HEK293T (cell line): ENCODE data around the gene COL6A3.

Source experiments
- CTCF ChIA-PET: fragments of 350-600 bp; formaldehyde crosslinking; extraction: SDS; loops from one replicate; lab custom pipeline; 2021; ENCODE audit warnings: antibody characterized with exemption, inconsistent platforms; lab: Yijun Ruan, JAX
- POLR2A ChIA-PET: fragments of 350-600 bp; formaldehyde crosslinking; extraction: SDS; loops from one replicate; lab custom pipeline; 2020; ENCODE audit warnings: antibody characterized with exemption, inconsistent platforms; lab: Yijun Ruan, JAX
- DNase-seq: peaks from one replicate; pipeline ENCODE4 v3.0.0; 2012; ENCODE audit warnings: mixed read lengths; ENCODE audit errors: extremely low spot score
- ARNT ChIP-seq: fragments of 450-650 bp; IDR thresholded peaks from 2 replicates; pipeline ENCODE4 v1.6.1; 2017; ENCODE audit warnings: mild to moderate bottlenecking
- BHLHE40 ChIP-seq: fragments of 450-650 bp; IDR thresholded peaks from 2 replicates; pipeline ENCODE4 v1.6.1; 2016; ENCODE audit warnings: mild to moderate bottlenecking, moderate library complexity, borderline replicate concordance
- CTBP1 ChIP-seq: fragments of 450-650 bp; IDR thresholded peaks from 2 replicates; pipeline ENCODE4 v1.6.1; 2016; ENCODE audit warnings: borderline replicate concordance
- ELF4 ChIP-seq: fragments of 450-650 bp; IDR thresholded peaks from 2 replicates; pipeline ENCODE4 v1.6.1; 2017; ENCODE audit warnings: antibody characterized with exemption
- FOXA1 ChIP-seq: fragments of 450-650 bp; IDR thresholded peaks from 2 replicates; pipeline ENCODE4 v1.6.1; 2016; ENCODE audit warnings: mild to moderate bottlenecking
- FOXK2 ChIP-seq: fragments of 450-650 bp; IDR thresholded peaks from 2 replicates; pipeline ENCODE4 v1.6.1; 2016; ENCODE audit warnings: mild to moderate bottlenecking
- FOXM1 ChIP-seq: fragments of 450-650 bp; IDR thresholded peaks from 2 replicates; pipeline ENCODE4 v1.6.1; 2017; ENCODE audit warnings: mild to moderate bottlenecking, borderline replicate concordance
- HDGF ChIP-seq: fragments of 450-650 bp; IDR thresholded peaks from 2 replicates; pipeline ENCODE4 v1.6.1; 2017; ENCODE audit warnings: antibody characterized with exemption, borderline replicate concordance
- L3MBTL2 ChIP-seq: fragments of 450-650 bp; conservative IDR thresholded peaks from 2 replicates; pipeline ENCODE4 v1.6.1; 2016; ENCODE audit warnings: mild to moderate bottlenecking
- LEF1 ChIP-seq: fragments of 450-650 bp; IDR thresholded peaks from 2 replicates; pipeline ENCODE4 v1.6.1; 2017; ENCODE audit warnings: mild to moderate bottlenecking, borderline replicate concordance
- NFRKB ChIP-seq: fragments of 450-650 bp; IDR thresholded peaks from 2 replicates; pipeline ENCODE4 v1.6.1; 2016; ENCODE audit warnings: mild to moderate bottlenecking, moderate library complexity
- PKNOX1 ChIP-seq: fragments of 450-650 bp; IDR thresholded peaks from 2 replicates; pipeline ENCODE4 v1.6.1; 2016
- SP1 ChIP-seq: fragments of 450-650 bp; IDR thresholded peaks from 2 replicates; pipeline ENCODE4 v1.6.1; 2017
- SUZ12 ChIP-seq: fragments of 450-650 bp; IDR thresholded peaks from 2 replicates; pipeline ENCODE4 v1.6.1; 2016; ENCODE audit warnings: mild to moderate bottlenecking
- TARDBP ChIP-seq: fragments of 450-650 bp; IDR thresholded peaks from 2 replicates; pipeline ENCODE4 v1.6.1; 2016
- ZNF384 ChIP-seq: fragments of 450-650 bp; IDR thresholded peaks from 2 replicates; pipeline ENCODE4 v1.6.1; 2016

The COL6A3 gene

GRCh38 chr2:237345891-237346640 is 67.9 kb downstream of the COL6A3 start:
- TF ChIP-seq FOXK2, result no peak
- TF ChIP-seq FOXM1, result no peak
- TF ChIP-seq SP1, result no peak
- no peak for TF ChIP-seq FOXA1
- TF ChIP-seq ARNT, result no peak
- no peak for TF ChIP-seq L3MBTL2
- no peak for TF ChIP-seq HDGF
- no peak for TF ChIP-seq NFRKB
- TF ChIP-seq ZNF384, result no peak
- no peak for TF ChIP-seq PKNOX1
- no peak for TF ChIP-seq SUZ12
- no peak for TF ChIP-seq TARDBP
- TF ChIP-seq BHLHE40, result no peak
- no peak for DNase-seq
- ChIA-PET CTCF (no interaction called here), POLR2A (no interaction called here)

- DNase-seq, result no peak
- CTCF ChIA-PET, result no interaction called here
- no peak for TF ChIP-seq NFRKB
- TF ChIP-seq SUZ12, result no peak
- TF ChIP-seq ELF4, result no peak
- no peak for TF ChIP-seq HDGF
- TF ChIP-seq SP1, result no peak
- no peak for TF ChIP-seq TARDBP
- no peak for TF ChIP-seq PKNOX1
- TF ChIP-seq FOXK2, result no peak
- no peak for TF ChIP-seq L3MBTL2
- no peak for TF ChIP-seq CTBP1
- POLR2A ChIA-PET, result no interaction called here
Measured at GRCh38 chr2:237345411-237345810, 68.6 kb downstream of the COL6A3 start.

- TF ChIP-seq FOXA1, result no peak
- no peak for TF ChIP-seq ZNF384
- TF ChIP-seq SUZ12, result no peak
- no peak for TF ChIP-seq TARDBP
- TF ChIP-seq ELF4, result no peak
- no peak for TF ChIP-seq HDGF
- TF ChIP-seq SP1, result no peak
- no peak for TF ChIP-seq FOXK2
- POLR2A ChIA-PET, result no interaction called here
- no peak for DNase-seq
- CTCF ChIA-PET, result no interaction called here
Measured at GRCh38 chr2:237344942-237345341, 69.0 kb downstream of the COL6A3 start.

GRCh38 chr2:237343993-237344392 is 70.0 kb downstream of the COL6A3 start:
- ChIA-PET CTCF (no interaction called here), POLR2A (no interaction called here)
- no peak for DNase-seq
- TF ChIP-seq SUZ12 (no peak), BHLHE40 (no peak), L3MBTL2 (no peak), ARNT (no peak), SP1 (no peak), ZNF384 (no peak), FOXA1 (no peak), LEF1 (no peak), NFRKB (no peak), TARDBP (no peak), HDGF (no peak), PKNOX1 (no peak), CTBP1 (no peak), FOXM1 (no peak), FOXK2 (no peak), ELF4 (no peak)

- CTCF ChIA-PET, result no interaction called here
- POLR2A ChIA-PET, result no interaction called here
- no peak for DNase-seq
- TF ChIP-seq NFRKB (no peak), CTBP1 (no peak), FOXM1 (no peak)
Measured at GRCh38 chr2:237341872-237342271, 72.1 kb downstream of the COL6A3 start.

- ChIA-PET CTCF (no interaction called here), POLR2A (no interaction called here)
- no peak for DNase-seq
- TF ChIP-seq LEF1 (no peak), NFRKB (no peak), PKNOX1 (no peak), ELF4 (no peak)
Measured at GRCh38 chr2:237337586-237337985, 76.4 kb downstream of the COL6A3 start.
